HCT116 (cell line): ENCODE measurements around the gene SLFN14. TPM values are rescaled to one million over a fixed set of nuclear protein-coding genes. Genes with fewer than 3 reads are reported as not detected.

Experiments
- ATAC-seq: fragments of 200-7000 bp; cut with Tn5 transposase; 2 replicates; pipeline ENCODE4 v1.9.1; 2020; ENCODE audit warnings: mild to moderate bottlenecking, moderate library complexity
- BruUV-seq: library from RNA; stranded (reverse); fragments of 400-500 nt; replicated peaks from 2 replicates; lab custom pipeline; 2021; lab: Mats Ljungman, UMichigan
- CTCF ChIA-PET: fragments of 300-600 bp; sonication (Branson Sonifier 250); formaldehyde crosslinking; loops from one replicate; lab custom pipeline; 2021; ENCODE audit warnings: antibody characterized with exemption; lab: Charles Lee
- POLR2A ChIA-PET: fragments of 300-600, 350-600 bp; sonication (Branson Sonifier 250); formaldehyde crosslinking; loops from one replicate; lab custom pipeline; 2021; ENCODE audit warnings: antibody characterized with exemption; lab: Charles Lee
- RAD21 ChIA-PET, 2 experiments: fragments of 300-600 bp; sonication (Branson Sonifier 250); formaldehyde crosslinking; loops; one replicate each; lab custom pipeline; 2023; ENCODE audit warnings: low total read pairs in 2 of 2; ENCODE audit not compliant: uncharacterized antibody in 2 of 2, unreplicated experiment in 2 of 2, low non-redundant PET in 1 of 2; lab: Charles Lee
- DNase-seq: peaks from one replicate; pipeline ENCODE4 v3.0.0-alpha.2; 2010; ENCODE audit warnings: low read depth, low spot score
- H2AFZ ChIP-seq: fragments of 200-600 bp; shearing (Covaris generic), sonication (generic); 2 replicates; pipeline ENCODE4 v1.6.1; 2017; ENCODE audit warnings: low read depth, mixed run types, mixed read lengths, antibody characterized with exemption, low read length; ENCODE audit not compliant: poor library complexity, severe bottlenecking
- H3K27ac ChIP-seq: 2 replicates; pipeline ENCODE4 v1.5.1; 2012; ENCODE audit warnings: low read depth, low read length
- H3K27me3 ChIP-seq: fragments of 200-600 bp; sonication (generic); 2 replicates; pipeline ENCODE4 v1.6.1; 2016; ENCODE audit warnings: mixed run types, low read length, mixed read lengths; ENCODE audit not compliant: insufficient read depth
- H3K36me3 ChIP-seq, 2 experiments: fragments of 200-500 bp in 1 of 2; fragments of 200-600 bp in 1 of 2; sonication (Bioruptor generic) in 1 of 2; sonication (generic) in 1 of 2; 2 replicates each; pipeline versions ENCODE4 v1.5.1 to v1.6.1; 2014 to 2016; ENCODE audit warnings: low read length in 2 of 2, inconsistent platforms in 1 of 2, mixed read lengths in 1 of 2, mixed run types in 1 of 2; ENCODE audit not compliant: insufficient read depth in 2 of 2, control insufficient read depth in 1 of 2
- H3K4me1 ChIP-seq, 2 experiments: fragments of 200-600 bp in 1 of 2; sonication (generic) in 1 of 2; 2 replicates each; pipeline versions ENCODE4 v1.5.1 to v1.6.1; 2012 to 2017; ENCODE audit warnings: low read length in 2 of 2, inconsistent platforms in 1 of 2, mild to moderate bottlenecking in 1 of 2, mixed read lengths in 1 of 2, mixed run types in 1 of 2, moderate library complexity in 1 of 2; ENCODE audit not compliant: insufficient read depth in 2 of 2, control insufficient read depth in 1 of 2
- H3K4me2 ChIP-seq: fragments of 200-600 bp; sonication (generic); 2 replicates; pipeline ENCODE4 v1.6.1; 2017; ENCODE audit warnings: mixed run types, low read length, mixed read lengths
- H3K4me3 ChIP-seq, 2 experiments: fragments of 200-600 bp in 1 of 2; sonication (generic) in 1 of 2; replicated peaks in 1 of 2; 2 replicates each; pipeline ENCODE4 v1.5.1; 2011 to 2016; ENCODE audit warnings: low read length in 2 of 2, control low read depth in 1 of 2, low read depth in 1 of 2, mild to moderate bottlenecking in 1 of 2, mixed read lengths in 1 of 2, mixed run types in 1 of 2
- H3K79me2 ChIP-seq: fragments of 200-600 bp; sonication (generic); 2 replicates; pipeline ENCODE4 v1.6.1; 2017; ENCODE audit warnings: mild to moderate bottlenecking, mixed run types, low read length, moderate library complexity, mixed read lengths; ENCODE audit not compliant: insufficient read depth
- H3K9ac ChIP-seq: fragments of 200-600 bp; sonication (generic); 2 replicates; pipeline ENCODE4 v1.6.1; 2016; ENCODE audit warnings: low read length, mixed read lengths
- H3K9me2 ChIP-seq: fragments of 200-600 bp; sonication (generic), shearing (Covaris generic); 2 replicates; pipeline ENCODE4 v1.6.1; 2017; ENCODE audit warnings: mixed run types, mild to moderate bottlenecking, moderate library complexity; ENCODE audit not compliant: insufficient read depth
- H3K9me3 ChIP-seq, 2 experiments: fragments of 200-500 bp in 1 of 2; fragments of 200-600 bp in 1 of 2; sonication (Bioruptor generic) in 1 of 2; sonication (generic) in 1 of 2; 2 replicates each; pipeline ENCODE4 v1.6.1; 2014 to 2017; ENCODE audit warnings: low read length in 2 of 2, mixed read lengths in 2 of 2, inconsistent platforms in 1 of 2, low read depth in 1 of 2, mild to moderate bottlenecking in 1 of 2, mixed run types in 1 of 2, moderate library complexity in 1 of 2; ENCODE audit not compliant: control insufficient read depth in 1 of 2, insufficient read depth in 1 of 2
- H4K20me1 ChIP-seq: fragments of 200-600 bp; sonication (generic), shearing (Covaris generic); 2 replicates; pipeline ENCODE4 v1.6.1; 2017; ENCODE audit warnings: mixed run types, mild to moderate bottlenecking, moderate library complexity; ENCODE audit not compliant: insufficient read depth
- RAD21 ChIP-seq: IDR thresholded peaks from 2 replicates; pipeline ENCODE4 v1.6.1; 2012; ENCODE audit warnings: low read depth, mild to moderate bottlenecking
- TCF7L2 ChIP-seq: IDR thresholded peaks from 2 replicates; pipeline ENCODE4 v1.7.0; 2011; ENCODE audit warnings: borderline replicate concordance, inconsistent platforms; ENCODE audit not compliant: insufficient read depth, insufficient read length; ENCODE audit errors: extremely low read depth
- ZBTB33 ChIP-seq: IDR thresholded peaks from 2 replicates; pipeline ENCODE4 v1.6.1; 2011; ENCODE audit warnings: mild to moderate bottlenecking, low read length, moderate library complexity; ENCODE audit not compliant: insufficient replicate concordance; ENCODE audit errors: extremely low read depth
- intact Hi-C: fragments of 100-400 bp; cut with micrococcal nuclease; formaldehyde crosslinking; loops from 2 replicates; pipeline ENCODE4 v1.10.0; 2022
- total RNA-seq: library from RNA; stranded (reverse); gene quantifications from one replicate; pipeline ENCODE4 v1.2.1, GENCODE V29; 2021; ENCODE audit not compliant: unreplicated experiment
- TF ChIP-seq, protein P1 (sequence below), 3 experiments: fragments of 200-600 bp in 1 of 3; sonication (generic) in 1 of 3; IDR thresholded peaks in 2 of 3; conservative IDR thresholded peaks in 1 of 3; 2 replicates each; pipeline ENCODE4 v1.5.1; 2012 to 2017; ENCODE audit warnings: low read depth in 2 of 3, low read length in 2 of 3, antibody characterized with exemption in 1 of 3, borderline replicate concordance in 1 of 3, control low read depth in 1 of 3, mild to moderate bottlenecking in 1 of 3, mixed read lengths in 1 of 3, mixed run types in 1 of 3, moderate library complexity in 1 of 3; ENCODE audit not compliant: insufficient read depth in 1 of 3

Gene SLFN14
- total RNA-seq, 1 experiment from 2014 or later = not detected

- H3K4me2 ChIP-seq = no peak overlapping the region
- no peak for ATAC-seq
- TF ChIP-seq, protein P1, sequence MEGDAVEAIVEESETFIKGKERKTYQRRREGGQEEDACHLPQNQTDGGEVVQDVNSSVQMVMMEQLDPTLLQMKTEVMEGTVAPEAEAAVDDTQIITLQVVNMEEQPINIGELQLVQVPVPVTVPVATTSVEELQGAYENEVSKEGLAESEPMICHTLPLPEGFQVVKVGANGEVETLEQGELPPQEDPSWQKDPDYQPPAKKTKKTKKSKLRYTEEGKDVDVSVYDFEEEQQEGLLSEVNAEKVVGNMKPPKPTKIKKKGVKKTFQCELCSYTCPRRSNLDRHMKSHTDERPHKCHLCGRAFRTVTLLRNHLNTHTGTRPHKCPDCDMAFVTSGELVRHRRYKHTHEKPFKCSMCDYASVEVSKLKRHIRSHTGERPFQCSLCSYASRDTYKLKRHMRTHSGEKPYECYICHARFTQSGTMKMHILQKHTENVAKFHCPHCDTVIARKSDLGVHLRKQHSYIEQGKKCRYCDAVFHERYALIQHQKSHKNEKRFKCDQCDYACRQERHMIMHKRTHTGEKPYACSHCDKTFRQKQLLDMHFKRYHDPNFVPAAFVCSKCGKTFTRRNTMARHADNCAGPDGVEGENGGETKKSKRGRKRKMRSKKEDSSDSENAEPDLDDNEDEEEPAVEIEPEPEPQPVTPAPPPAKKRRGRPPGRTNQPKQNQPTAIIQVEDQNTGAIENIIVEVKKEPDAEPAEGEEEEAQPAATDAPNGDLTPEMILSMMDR (IDR thresholded peaks at IDR 0.05 in 2 of 3, conservative IDR thresholded peaks at IDR 0.05 in 1 of 3; ENCODE audit: borderline replicate concordance in 1 of 3, insufficient read depth in 1 of 3, low read depth in 2 of 3, low read length in 2 of 3) = peak; percentile 24 to 36 (median 31); a peak in 4 of 6 replicates
- TF ChIP-seq ZBTB33 = no peak
- TF ChIP-seq RAD21 = peak; percentile 43
- TF ChIP-seq TCF7L2 = no peak
- TF ChIP-seq, all 23 proteins: peak for 2
- no peak overlapping the region for H3K4me3 ChIP-seq
- intact Hi-C loops = loop anchor here (1.0 kb wide), 1 partner anchor 192 kb away; no protein-coding TSS in a partner anchor
- BruUV-seq = no TSS peak
- CTCF ChIA-PET = interaction anchor here (1.2 to 1.4 kb wide), 3 partner anchors 18 to 208 kb away, joined by 3 to 6 read pairs (median 4); partner anchors contain the start of gene SLFN12L
- H4K20me1 ChIP-seq = no peaks in the 10 kb centered on the region
- no peaks in the 10 kb centered on the region for H3K9me3 ChIP-seq
- no peak overlapping the region for H2AFZ ChIP-seq
- no peaks in the 10 kb centered on the region for H3K4me1 ChIP-seq
- POLR2A ChIA-PET = no interaction called here
- H3K36me3 ChIP-seq = no peaks in the 10 kb centered on the region
- H3K79me2 ChIP-seq = no peaks in the 10 kb centered on the region
- peaks cover 20% of the 10 kb centered on the region for H3K27me3 ChIP-seq
- no peaks in the 10 kb centered on the region for H3K9me2 ChIP-seq
- H3K9ac ChIP-seq = no peak overlapping the region
- DNase-seq = no peak
- RAD21 ChIA-PET = interaction anchor here in 1 of 2 experiments (1.4 kb wide), 1 partner anchor 191 kb away, joined by 5 read pairs; no protein-coding TSS in a partner anchor
- H3K27ac ChIP-seq = no peak overlapping the region
These were observed 4.9 kb downstream of the SLFN14 start for GRCh38 chr17:35555691-35556090.
